Superior temporal gyrus (tissue), 1 donor: ENCODE results near the gene SNAP23.

Experiments
- DNase-seq: peaks from one replicate; pipeline ENCODE4 v3.0.0-alpha.2; 2016; ENCODE audit errors: extremely low spot score

SNAP23 gene

DNA sequence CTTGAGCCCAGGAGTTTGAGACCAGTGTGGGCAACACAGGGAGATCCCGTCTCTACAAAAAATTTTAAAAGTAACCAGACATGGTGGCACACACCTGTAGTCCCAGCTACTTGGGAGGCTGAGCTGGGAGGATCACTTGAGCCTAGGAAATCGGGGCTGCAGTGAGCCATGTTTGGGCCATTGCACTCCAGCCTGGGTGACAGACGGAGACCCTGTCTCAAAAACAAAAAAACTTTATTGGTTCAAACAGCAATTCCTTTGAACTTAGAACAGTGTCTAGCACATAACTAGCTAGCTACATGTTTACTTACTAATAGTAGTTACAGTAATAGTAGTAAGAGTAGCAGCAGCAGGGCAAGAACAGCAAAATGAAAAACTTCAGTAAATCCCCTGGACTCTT lies 63.3 kb downstream of the SNAP23 start:
- DNase-seq = no peak

DNA sequence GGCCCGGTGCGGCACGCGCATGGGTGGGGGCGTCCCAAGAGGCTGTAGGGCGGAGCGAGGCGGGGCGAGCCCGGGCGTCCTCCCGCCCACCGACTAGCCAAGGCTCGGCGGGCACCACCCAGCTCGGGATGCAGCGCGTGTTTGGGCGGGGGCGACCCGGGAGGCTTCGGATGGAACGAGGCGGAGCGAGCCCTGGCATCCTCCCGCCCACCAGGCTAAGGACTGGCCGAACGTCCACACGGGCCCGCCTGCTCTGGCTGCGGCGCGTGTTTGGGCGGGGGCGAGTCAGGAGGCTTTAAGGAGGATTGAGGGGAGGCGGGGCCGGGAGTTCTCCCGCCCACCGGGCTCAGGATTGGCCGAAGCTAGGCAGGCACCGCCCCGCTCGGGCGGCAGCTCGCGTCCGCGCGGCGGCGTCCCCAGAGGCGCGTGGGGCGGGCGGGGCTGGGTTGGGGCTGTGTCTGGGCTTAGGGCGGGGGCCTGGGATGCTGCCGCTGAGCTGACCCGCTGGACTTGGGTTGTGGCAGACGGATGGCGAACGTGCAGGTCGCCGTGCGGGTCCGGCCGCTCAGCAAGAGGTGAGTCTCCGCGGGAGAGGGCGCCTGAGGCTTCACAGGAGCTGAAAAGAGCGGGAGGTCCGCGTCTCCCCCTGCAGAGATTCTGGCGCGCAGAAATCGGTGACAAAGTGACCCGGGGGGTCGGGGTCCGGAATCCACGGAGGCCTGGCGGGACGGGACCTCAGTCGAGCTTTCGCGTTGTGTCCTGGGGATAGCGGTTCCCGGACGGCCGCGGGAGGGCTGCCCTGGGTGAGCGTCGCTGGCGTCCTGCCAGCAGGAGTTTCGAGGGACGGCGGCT lies 80.0 kb downstream of the SNAP23 start, which contains the start of gene STARD9:
TSS of gene STARD9 (plus strand) at position 419 of the 852 bp plus-strand sequence. CDS start at position 529, 110 bp downstream.
- peak; percentile 98 for DNase-seq

DNA sequence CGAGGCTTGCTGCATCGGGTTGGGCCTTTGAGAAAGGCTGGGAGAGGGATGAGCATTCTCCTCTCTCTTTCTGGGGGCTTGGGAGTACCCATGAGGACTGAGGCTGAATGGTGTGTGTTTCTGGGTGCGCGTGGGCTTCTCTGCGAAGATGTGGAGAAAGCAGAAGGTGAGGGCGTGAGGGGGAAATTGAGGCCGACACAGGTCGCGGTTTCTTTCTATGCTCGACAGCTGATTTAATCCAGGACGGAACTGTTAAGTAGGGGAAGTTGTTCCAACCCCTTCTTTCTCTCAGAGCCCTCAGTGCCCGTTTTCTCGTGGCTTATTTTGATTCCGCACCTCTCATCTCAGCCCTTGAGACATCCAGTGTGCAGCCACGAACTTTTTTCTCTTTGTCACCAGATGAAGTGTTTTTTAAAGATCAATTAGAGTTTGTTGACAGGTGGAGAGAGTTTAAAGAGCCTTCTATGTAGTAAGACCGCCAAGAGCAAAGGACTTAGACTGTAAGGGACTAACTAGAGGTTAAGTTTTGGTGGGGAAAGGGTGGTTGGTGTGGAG lies 80.7 kb downstream of the SNAP23 start:
- DNase-seq = peak; percentile 29

DNA sequence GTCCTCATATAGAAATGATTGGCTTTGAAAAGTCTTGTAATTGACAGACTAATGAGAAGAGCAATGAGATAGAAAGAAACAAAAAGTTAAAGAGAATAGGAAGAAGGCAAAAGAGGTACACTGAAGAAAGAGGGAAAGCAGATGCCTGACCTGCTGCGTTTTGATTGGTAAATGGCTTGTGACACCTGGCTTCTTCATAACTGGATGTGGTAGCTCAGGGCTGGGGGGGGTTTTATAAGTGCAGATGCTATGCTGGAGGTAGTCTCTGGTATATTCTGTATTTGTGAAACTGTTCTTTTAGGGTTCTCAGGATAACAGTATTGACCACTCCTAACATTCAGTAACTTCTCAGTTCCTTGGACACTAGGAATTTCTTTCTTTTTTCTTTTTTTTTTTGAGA lies 81.3 kb downstream of the SNAP23 start:
- DNase-seq = no peak

DNA sequence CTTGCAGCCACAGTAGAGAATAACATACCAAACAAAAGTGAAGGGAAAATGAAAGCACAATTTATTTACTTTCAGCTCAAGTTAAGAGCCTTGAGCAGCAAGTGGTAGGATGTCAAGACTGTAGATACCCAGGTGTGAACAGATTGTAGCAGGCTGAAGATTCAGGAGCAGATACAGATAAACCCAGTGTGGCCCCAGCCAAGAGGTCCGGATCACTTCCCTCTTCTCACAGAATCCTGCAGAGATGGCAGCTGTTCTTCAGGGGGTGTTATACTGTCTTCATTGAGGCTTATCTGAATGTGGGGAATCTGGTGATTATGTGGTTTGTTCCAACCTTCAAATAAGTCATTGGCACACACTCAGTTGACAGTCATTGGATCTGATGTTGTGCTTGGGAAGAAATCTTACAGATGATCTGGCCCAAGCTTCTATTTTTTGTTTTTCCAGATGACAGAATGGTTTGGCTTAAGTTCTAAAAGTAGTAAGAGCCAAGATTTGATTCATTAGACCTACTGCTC lies 82.1 kb downstream of the SNAP23 start:
- no peak for DNase-seq

DNA sequence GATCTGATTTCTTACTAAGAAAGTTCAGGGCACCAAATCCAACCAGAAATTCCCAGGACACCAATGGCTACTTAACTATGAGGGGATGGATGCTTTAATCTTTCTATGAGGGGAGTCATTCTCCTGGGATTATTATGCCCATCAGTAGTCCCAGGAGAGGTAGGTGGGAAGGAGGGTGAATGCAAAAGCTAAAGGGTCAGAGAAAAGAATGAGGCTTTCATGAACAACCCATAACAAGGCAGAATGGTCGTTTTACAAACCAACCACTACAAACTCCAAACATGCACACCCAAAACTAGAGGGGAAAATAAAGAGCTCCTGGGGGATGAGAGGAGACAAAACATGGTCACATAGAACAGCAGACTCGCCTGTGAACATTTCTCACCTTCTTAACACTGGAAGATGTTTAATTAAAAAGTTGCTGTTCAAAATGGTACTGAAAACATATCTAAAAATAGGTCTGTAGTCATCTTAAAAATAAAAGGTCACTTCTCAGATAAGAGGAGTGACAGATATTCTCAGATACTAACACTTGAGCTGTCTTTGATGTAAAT lies 83.6 kb downstream of the SNAP23 start:
- no peak for DNase-seq

DNA sequence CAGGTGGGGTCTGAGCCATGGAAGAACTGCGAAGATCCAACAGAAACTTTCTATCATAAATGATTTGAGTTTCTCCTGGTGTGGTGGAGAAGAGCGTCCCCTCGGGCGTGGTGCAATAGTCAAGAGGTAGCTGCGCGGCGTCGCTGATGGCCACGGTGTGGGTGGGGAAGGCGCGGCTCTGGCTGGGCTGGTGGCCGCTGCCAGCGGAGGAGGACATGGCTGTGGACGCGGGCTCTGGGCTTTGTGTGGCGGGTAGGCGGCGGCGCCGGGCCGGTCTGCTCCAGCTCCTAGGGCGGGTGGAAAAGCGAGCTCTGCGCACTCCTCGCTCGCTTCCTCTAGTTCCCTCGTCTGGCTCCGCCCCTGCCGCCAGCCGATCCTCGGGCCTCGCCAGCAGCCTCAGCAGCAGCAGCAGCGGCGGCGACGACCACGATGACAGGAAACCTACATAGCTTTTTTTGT lies 85.9 kb downstream of the SNAP23 start:
- peak; percentile 90 for DNase-seq
